ENCODE data around the gene TRIM40.
A peak's percentile ranks its signal among the peaks of the same experiment; 100 is the strongest.

GRCh38 chr6:30116724-30117123, 19.2 kb upstream of the TRIM40 start:
- TF ChIP-seq, protein P1, sequence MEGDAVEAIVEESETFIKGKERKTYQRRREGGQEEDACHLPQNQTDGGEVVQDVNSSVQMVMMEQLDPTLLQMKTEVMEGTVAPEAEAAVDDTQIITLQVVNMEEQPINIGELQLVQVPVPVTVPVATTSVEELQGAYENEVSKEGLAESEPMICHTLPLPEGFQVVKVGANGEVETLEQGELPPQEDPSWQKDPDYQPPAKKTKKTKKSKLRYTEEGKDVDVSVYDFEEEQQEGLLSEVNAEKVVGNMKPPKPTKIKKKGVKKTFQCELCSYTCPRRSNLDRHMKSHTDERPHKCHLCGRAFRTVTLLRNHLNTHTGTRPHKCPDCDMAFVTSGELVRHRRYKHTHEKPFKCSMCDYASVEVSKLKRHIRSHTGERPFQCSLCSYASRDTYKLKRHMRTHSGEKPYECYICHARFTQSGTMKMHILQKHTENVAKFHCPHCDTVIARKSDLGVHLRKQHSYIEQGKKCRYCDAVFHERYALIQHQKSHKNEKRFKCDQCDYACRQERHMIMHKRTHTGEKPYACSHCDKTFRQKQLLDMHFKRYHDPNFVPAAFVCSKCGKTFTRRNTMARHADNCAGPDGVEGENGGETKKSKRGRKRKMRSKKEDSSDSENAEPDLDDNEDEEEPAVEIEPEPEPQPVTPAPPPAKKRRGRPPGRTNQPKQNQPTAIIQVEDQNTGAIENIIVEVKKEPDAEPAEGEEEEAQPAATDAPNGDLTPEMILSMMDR (conservative IDR thresholded peaks at IDR 0.05; ENCODE audit: low read depth in 2 of 2), result peak in 1 of 2 experiments; percentile 35; a peak in 2 of 4 replicates
- TF ChIP-seq POLR2AphosphoS5 (IDR thresholded peaks at IDR 0.05; ENCODE audit: low read depth), result no peak
- TF ChIP-seq ETS1 (IDR thresholded peaks at IDR 0.05), result no peak
